ENCODE data around the gene PRKRIP1. TPM values are rescaled to one million over a fixed set of nuclear protein-coding genes. Genes with fewer than 3 reads are reported as not detected.

Gene PRKRIP1
- total RNA-seq, 1 experiment from 2014 or later: 24.9 TPM

GRCh38 chr7:102449136-102449535 is 53.0 kb downstream of the PRKRIP1 start:
- ChIA-PET CTCF (interaction anchor here (1.6 kb wide), 1 partner anchor 17 kb away, joined by 7 read pairs; no protein-coding TSS in a partner anchor), POLR2A (no interaction called here)
- no peak for TF ChIP-seq TCF7L2 (IDR thresholded peaks at IDR 0.05; ENCODE audit: low read depth, low read length)
- no peak for TF ChIP-seq POLR2AphosphoS5 (IDR thresholded peaks at IDR 0.05; ENCODE audit: low read depth, low read length)
- no peak for TF ChIP-seq REST (IDR thresholded peaks at IDR 0.05; ENCODE audit: insufficient read depth in 1 of 2, low read depth in 2 of 2, low read length in 1 of 2)
- TF ChIP-seq CTCF (IDR thresholded peaks at IDR 0.05): no peak
- no peak for TF ChIP-seq SIN3A (IDR thresholded peaks at IDR 0.05; ENCODE audit: borderline replicate concordance, insufficient read depth, low read depth, low read length)
- Histone ChIP-seq H3K9me3 (ENCODE audit: control insufficient read depth, insufficient read depth, low read depth, low read length) (no peaks in the 10 kb centered on the region), H3K27me3 (ENCODE audit: control insufficient read depth, insufficient read depth, low read length) (no peaks in the 10 kb centered on the region), H3K27ac (ENCODE audit: low read length) (no peak overlapping the region), H3K36me3 (ENCODE audit: control insufficient read depth, insufficient read depth, low read length) (no peaks in the 10 kb centered on the region), H3K4me3 (ENCODE audit: low read depth in 2 of 2, low read length in 2 of 2) (no peak overlapping the region), H3K4me1 (ENCODE audit: control insufficient read depth, insufficient read depth, low read length) (peaks cover 4% of the 10 kb centered on the region)
- in situ Hi-C loops (cut with HindIII; ENCODE audit: low pct_unique_long_range_greater_than_20kb, low sequenced_read_pairs): no loop called here
- no TSS peak for BruUV-seq (replicated peaks)
- intact Hi-C loops (cut with micrococcal nuclease; ENCODE audit: unreplicated experiment): no loop called here
- ATAC-seq (no peak), DNase-seq (ENCODE audit: low read depth, low spot score) (no peak)

- BruUV-seq (replicated peaks): no TSS peak
- Histone ChIP-seq H3K9me3 (ENCODE audit: control insufficient read depth, insufficient read depth, low read depth, low read length) (no peaks in the 10 kb centered on the region), H3K27ac (ENCODE audit: low read length) (no peak overlapping the region), H3K4me1 (ENCODE audit: control insufficient read depth, insufficient read depth, low read length) (peaks cover 4% of the 10 kb centered on the region), H3K27me3 (ENCODE audit: control insufficient read depth, insufficient read depth, low read length) (no peaks in the 10 kb centered on the region), H3K36me3 (ENCODE audit: control insufficient read depth, insufficient read depth, low read length) (no peaks in the 10 kb centered on the region), H3K4me3 (ENCODE audit: low read depth in 2 of 2, low read length in 2 of 2) (no peak overlapping the region)
- intact Hi-C loops (cut with micrococcal nuclease; ENCODE audit: unreplicated experiment): no loop called here
- in situ Hi-C loops (cut with HindIII; ENCODE audit: low pct_unique_long_range_greater_than_20kb, low sequenced_read_pairs): no loop called here
- no peak for DNase-seq (ENCODE audit: low read depth, low spot score)
- peak; percentile 76 for ATAC-seq
- ChIA-PET CTCF (interaction anchor here (0.6 to 1.6 kb wide), 4 partner anchors 18 to 46 kb away, joined by 4 to 8 read pairs (median 6); no protein-coding TSS in a partner anchor), POLR2A (no interaction called here)
- TF ChIP-seq SIN3A (IDR thresholded peaks at IDR 0.05; ENCODE audit: borderline replicate concordance, insufficient read depth, low read depth, low read length) (no peak), POLR2AphosphoS5 (IDR thresholded peaks at IDR 0.05; ENCODE audit: low read depth, low read length) (no peak), CTCF (IDR thresholded peaks at IDR 0.05) (no peak), TCF7L2 (IDR thresholded peaks at IDR 0.05; ENCODE audit: low read depth, low read length) (no peak), REST (IDR thresholded peaks at IDR 0.05; ENCODE audit: insufficient read depth in 1 of 2, low read depth in 2 of 2, low read length in 1 of 2) (no peak)
These were observed 54.1 kb downstream of the PRKRIP1 start for GRCh38 chr7:102450242-102450641.

Measured in Panc1 (cell line).